HepG2 (cell line): ENCODE results near the gene STRIP1. TPM values are rescaled to one million over a fixed set of nuclear protein-coding genes. Genes with fewer than 3 reads are reported as not detected.
A peak's percentile ranks its signal among the peaks of the same experiment; 100 is the strongest.

Experiments used
- MATR3 ChIP-seq: sonication (generic); formaldehyde crosslinking; IDR thresholded peaks from 2 replicates; pipeline ENCODE4 v1.4.0; 2020; ENCODE audit warnings: missing genetic modification reagents
- MTA3 ChIP-seq: sonication (generic); formaldehyde crosslinking; IDR thresholded peaks from 2 replicates; pipeline ENCODE4 v1.4.0; 2020; ENCODE audit warnings: missing genetic modification reagents
- MTF2 ChIP-seq: sonication (generic); formaldehyde crosslinking; IDR thresholded peaks from 2 replicates; pipeline ENCODE4 v1.5.0; 2020; ENCODE audit warnings: missing genetic modification reagents, borderline replicate concordance
- RARG ChIP-seq: sonication (generic); formaldehyde crosslinking; IDR thresholded peaks from 2 replicates; pipeline ENCODE4 v1.4.0; 2020; ENCODE audit warnings: low read depth, mild to moderate bottlenecking, missing genetic modification reagents
- SETDB1 ChIP-seq: sonication (generic); formaldehyde crosslinking; IDR thresholded peaks from 2 replicates; pipeline ENCODE4 v1.5.1; 2020; ENCODE audit warnings: missing genetic modification reagents, mild to moderate bottlenecking, borderline replicate concordance
- TFDP2 ChIP-seq: sonication (generic); formaldehyde crosslinking; IDR thresholded peaks from 2 replicates; pipeline ENCODE4 v1.4.0; 2020; ENCODE audit warnings: missing genetic modification reagents
- ZBTB21 ChIP-seq: sonication (generic); formaldehyde crosslinking; IDR thresholded peaks from 2 replicates; pipeline ENCODE4 v1.4.0; 2020; ENCODE audit warnings: missing genetic modification reagents
- ZNF17 ChIP-seq: sonication (generic); formaldehyde crosslinking; IDR thresholded peaks from 2 replicates; pipeline ENCODE4 v1.5.0; 2020; ENCODE audit warnings: mild to moderate bottlenecking, missing genetic modification reagents
- ZNF343 ChIP-seq: sonication (generic); formaldehyde crosslinking; IDR thresholded peaks from 2 replicates; pipeline ENCODE4 v1.4.0; 2020; ENCODE audit warnings: mild to moderate bottlenecking, missing genetic modification reagents
- ZNF512 ChIP-seq: sonication (generic); formaldehyde crosslinking; IDR thresholded peaks from 2 replicates; pipeline ENCODE4 v1.4.0; 2020; ENCODE audit warnings: mild to moderate bottlenecking, missing genetic modification reagents
- ZNF570 ChIP-seq: sonication (generic); formaldehyde crosslinking; IDR thresholded peaks from 2 replicates; pipeline ENCODE4 v1.4.0; 2020; ENCODE audit warnings: mild to moderate bottlenecking, missing genetic modification reagents, borderline replicate concordance
- ZNF773 ChIP-seq: sonication (generic); formaldehyde crosslinking; IDR thresholded peaks from 2 replicates; pipeline ENCODE4 v1.4.0; 2020; ENCODE audit warnings: missing genetic modification reagents, borderline replicate concordance
- polyA plus RNA-seq, 8 experiments: library from polyadenylated mRNA; depleted of rRNA in 3 of 8; stranded (reverse) in 7 of 8; unstranded in 1 of 8; fragments of >200 nt; fragmentation: Illumina TruSeq in 4 of 8; extraction: Trizol in 4 of 8; gene quantifications; 2 replicates each; pipeline versions ENCODE4 v1.2.1 to v1.2.3, GENCODE V29; 2011 to 2016; ENCODE audit warnings: low read depth in 4 of 8, missing spikeins in 1 of 8, mixed read lengths in 1 of 8; ENCODE audit not compliant: insufficient read depth in 1 of 8
- total RNA-seq, 5 experiments: library from RNA; depleted of rRNA; stranded (reverse); fragments of >200 nt; fragmentation: Illumina TruSeq; extraction: Trizol; gene quantifications; 2 replicates each; pipeline ENCODE4 v1.2.3, GENCODE V29; 2016; ENCODE audit warnings: low read depth in 1 of 5
- TF ChIP-seq, protein P1 (sequence below): IDR thresholded peaks from 2 replicates; pipeline ENCODE4 v1.6.1; 2012; ENCODE audit warnings: low read length, improper control_type of control experiment
- TF ChIP-seq, protein P2 (sequence below): sonication (generic); formaldehyde crosslinking; IDR thresholded peaks from 2 replicates; pipeline ENCODE4 v1.4.0; 2020; ENCODE audit warnings: missing genetic modification reagents

Gene STRIP1
- total and polyA plus RNA-seq, 2 of the 13 experiments (the other 11 are each of a cell fraction or from before 2014, with no cell fraction given), result 20.9 to 27.9 TPM

- TF ChIP-seq TFDP2 (CRISPR knock-in tag) (peak; percentile 66), MTA3 (CRISPR knock-in tag) (no peak), ZNF512 (no peak), ZNF570 (CRISPR knock-in tag) (no peak), ZNF17 (CRISPR knock-in tag) (no peak), SETDB1 (CRISPR knock-in tag) (no peak), MATR3 (no peak), ZNF343 (CRISPR knock-in tag) (no peak), ZNF773 (CRISPR knock-in tag) (no peak), MTF2 (CRISPR knock-in tag) (peak; percentile 71; the same call in 1 of the 2 replicates), RARG (CRISPR knock-in tag) (no peak), ZBTB21 (CRISPR knock-in tag) (no peak)
- TF ChIP-seq, protein P1, sequence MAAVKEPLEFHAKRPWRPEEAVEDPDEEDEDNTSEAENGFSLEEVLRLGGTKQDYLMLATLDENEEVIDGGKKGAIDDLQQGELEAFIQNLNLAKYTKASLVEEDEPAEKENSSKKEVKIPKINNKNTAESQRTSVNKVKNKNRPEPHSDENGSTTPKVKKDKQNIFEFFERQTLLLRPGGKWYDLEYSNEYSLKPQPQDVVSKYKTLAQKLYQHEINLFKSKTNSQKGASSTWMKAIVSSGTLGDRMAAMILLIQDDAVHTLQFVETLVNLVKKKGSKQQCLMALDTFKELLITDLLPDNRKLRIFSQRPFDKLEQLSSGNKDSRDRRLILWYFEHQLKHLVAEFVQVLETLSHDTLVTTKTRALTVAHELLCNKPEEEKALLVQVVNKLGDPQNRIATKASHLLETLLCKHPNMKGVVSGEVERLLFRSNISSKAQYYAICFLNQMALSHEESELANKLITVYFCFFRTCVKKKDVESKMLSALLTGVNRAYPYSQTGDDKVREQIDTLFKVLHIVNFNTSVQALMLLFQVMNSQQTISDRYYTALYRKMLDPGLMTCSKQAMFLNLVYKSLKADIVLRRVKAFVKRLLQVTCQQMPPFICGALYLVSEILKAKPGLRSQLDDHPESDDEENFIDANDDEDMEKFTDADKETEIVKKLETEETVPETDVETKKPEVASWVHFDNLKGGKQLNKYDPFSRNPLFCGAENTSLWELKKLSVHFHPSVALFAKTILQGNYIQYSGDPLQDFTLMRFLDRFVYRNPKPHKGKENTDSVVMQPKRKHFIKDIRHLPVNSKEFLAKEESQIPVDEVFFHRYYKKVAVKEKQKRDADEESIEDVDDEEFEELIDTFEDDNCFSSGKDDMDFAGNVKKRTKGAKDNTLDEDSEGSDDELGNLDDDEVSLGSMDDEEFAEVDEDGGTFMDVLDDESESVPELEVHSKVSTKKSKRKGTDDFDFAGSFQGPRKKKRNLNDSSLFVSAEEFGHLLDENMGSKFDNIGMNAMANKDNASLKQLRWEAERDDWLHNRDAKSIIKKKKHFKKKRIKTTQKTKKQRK, result no peak
- TF ChIP-seq, protein P2, sequence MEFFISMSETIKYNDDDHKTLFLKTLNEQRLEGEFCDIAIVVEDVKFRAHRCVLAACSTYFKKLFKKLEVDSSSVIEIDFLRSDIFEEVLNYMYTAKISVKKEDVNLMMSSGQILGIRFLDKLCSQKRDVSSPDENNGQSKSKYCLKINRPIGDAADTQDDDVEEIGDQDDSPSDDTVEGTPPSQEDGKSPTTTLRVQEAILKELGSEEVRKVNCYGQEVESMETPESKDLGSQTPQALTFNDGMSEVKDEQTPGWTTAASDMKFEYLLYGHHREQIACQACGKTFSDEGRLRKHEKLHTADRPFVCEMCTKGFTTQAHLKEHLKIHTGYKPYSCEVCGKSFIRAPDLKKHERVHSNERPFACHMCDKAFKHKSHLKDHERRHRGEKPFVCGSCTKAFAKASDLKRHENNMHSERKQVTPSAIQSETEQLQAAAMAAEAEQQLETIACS (CRISPR knock-in tag), result no peak
Measured at GRCh38 chr1:110084227-110085078, 50.0 kb downstream of the STRIP1 start (continued).
